Activated effector memory CD4-positive, alpha-beta T cell treated with Interleukin-2 at 50 U/mL for 16 hours (primary cell): Measurements from ENCODE around the gene RAB1B.
"Not testable (repeated sequence)": the region's sequence is repeated elsewhere in the genome, so short reads cannot be mapped to it uniquely, and the experiment has no call there.

Source experiments
- DNase-seq: peaks from one replicate; pipeline ENCODE4 v3.0.0-alpha.2; 2020

Gene RAB1B

DNA sequence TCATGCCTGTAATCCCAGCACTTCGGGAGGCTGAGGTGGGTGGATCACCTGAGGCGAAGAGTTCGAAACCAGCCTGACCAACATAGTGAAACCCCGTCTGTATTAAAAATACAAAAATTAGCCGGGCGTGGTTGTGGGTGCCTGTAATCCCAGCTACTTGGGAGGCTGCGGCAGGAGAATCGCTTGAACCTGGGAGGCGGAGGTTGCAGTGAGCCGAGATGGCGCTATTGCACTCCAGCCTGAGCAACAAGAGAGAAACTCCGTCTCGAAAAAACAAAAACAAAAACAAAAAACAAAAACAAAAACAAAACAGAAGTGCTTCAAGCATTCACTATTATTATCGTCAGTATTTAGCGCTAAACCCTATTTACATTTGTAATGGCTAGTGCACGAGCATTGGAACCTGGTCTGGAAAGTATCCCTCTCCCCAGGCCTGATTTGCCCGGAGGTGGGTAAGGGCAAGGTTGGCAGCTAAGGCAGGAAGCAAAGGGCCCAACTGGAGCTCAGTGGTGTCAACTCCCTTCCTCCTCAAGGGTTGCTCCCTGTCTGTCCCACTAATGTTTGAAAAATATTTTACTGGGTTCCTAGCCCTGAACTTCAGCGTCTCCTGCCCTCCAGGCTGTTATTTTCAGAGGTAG, 42.5 kb downstream of the RAB1B start:
- not testable (repeated sequence) for DNase-seq

DNA sequence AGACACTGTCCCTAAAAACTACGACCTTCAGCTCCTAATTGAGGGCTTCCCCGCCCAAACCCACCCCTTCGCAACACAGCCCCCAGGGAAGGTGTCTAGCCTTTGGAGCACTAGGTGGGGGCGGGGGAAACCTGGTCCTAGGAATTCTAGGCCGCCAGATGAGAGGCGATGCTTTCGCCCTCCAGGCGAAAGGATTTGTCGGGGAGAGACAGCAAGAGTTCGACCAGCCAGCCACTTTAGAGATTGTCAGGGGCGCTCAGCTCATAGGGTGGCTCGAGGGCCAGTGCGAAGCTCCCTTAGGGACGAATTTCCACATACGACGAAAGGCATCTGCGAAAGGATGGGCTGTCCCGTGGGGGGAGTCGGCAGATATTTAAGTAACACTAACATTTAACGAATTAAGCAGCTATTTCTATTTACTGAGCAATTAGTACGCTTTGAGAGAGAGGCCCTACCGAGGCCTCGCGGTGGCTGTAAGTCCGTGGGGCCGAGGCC, 43.1 kb downstream of the RAB1B start:
- no peak for DNase-seq

DNA sequence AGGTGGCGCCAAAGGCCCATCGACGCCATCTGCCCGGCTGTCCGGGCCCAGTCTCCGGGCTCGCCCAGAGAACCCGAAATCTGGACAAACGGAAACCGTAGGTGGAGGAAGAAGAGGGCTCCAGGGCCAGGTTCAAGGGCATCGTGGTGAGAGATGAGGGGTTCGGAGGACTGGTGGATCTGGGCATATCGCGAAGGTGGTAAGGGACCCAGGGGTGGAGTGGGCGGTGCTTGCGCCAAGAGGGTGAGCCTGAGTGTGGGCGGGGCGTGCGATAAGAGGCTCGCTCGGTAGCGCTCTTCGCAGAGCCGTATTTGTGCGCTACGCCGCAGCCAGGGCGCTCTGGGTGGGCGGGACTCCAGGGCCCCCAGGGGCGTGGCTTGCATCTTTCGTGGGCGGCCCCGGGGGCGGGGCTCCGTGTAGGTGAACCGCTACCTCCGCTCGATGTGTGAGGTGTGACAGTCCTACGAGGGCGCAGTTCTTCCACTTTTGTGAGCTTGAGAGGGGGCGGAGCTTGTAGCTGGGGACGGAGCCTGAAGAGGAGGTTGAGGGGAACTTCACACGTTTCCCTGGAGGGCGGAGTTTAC, 43.6 kb downstream of the RAB1B start:
- DNase-seq, result peak; percentile 88

DNA sequence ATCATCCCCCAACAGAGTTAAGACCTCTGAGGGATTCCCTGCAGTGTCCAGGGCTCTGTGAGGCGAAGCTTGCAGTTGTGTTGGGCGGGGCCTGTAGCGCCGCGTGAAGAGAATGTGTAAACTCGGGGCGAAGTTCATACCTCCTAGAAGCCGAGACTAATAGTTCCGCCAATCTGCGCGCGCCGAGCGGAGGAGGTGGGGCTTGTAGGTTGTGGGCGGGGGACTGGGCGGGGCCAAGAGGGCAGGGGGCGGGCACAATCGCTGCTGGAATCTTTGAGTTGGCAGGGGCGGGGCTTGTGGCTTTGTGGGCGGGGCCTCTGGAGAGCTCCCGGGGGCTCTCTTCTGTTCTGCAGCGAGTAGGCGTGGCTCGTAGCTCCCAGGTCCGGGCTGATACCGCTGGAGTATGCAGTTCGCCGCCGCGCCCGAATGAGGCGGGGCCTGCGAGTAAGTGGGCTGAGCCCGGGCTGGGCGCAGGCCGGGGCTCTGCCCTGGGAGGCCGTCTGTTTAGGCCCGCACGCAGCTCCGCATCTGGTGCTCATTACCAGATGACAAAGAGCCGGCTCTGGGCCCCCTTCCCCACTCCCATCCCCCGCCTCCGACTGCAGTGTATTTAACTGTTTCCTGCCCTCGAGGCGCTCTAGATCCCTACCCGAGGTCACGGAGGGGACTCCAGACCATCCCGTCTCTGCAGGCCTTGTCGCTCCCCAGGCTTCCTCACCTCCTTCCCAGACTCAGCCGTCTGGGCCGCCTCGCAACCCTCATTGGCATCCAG, 44.3 kb downstream of the RAB1B start:
- peak; percentile 93 for DNase-seq

DNA sequence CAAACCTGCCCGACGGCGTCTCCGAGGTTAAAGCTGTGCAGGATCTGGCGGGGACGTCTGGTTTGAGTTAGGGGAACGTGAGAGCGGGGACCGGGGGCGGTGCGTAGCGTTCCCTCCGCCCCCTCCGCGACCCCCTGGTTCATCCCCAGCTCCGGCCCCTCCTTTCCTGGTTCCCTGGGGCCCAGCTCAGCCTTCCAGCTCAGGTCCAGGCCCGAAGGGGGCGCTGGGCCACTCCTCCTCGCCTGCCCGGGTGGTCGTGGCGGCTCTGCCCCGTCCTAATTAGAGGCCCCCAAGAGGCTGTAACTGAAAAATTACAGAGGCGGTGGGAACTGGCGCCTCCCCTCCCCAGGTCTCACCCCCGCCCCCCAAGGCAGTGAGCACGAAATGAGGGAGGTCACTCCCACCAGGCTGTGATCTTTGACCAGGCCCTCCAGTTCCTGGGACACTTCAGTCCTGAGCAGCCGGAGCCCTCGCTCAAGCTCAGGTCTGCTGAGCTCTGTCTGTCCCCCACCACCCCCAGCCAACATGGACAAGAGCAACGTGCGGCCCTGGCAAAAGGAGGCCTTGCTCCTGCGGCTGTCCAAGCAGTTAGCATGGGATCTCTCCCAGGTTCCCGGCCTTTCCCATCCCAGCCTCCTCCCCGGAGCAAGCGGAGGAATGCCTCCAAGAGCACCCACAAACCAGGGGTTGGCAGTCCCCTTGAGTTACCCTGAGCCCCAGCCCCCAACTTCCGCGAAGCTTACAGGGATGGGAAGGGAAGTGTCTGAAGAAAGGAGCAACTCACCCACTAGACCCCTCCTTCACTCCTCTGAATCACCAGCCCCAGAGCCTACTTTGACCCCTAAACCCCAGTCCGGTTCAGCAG, 45.1 kb downstream of the RAB1B start:
- DNase-seq, result no peak

DNA sequence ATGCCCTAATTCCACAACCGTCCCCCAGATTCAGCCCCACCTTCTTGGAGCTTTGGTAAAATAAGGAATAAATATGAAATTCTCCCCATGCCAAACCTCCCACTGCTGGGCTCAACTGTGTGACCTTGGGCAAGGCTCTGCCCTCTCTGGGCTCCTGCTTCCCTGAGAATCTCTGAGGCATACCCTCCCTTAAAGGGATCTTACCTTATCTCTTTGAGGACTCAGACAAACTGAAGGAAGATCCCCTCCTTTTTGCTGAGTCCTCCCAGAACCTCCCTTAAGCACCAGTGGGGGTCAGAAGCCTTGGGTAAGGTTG, 45.7 kb downstream of the RAB1B start:
- no peak for DNase-seq

DNA sequence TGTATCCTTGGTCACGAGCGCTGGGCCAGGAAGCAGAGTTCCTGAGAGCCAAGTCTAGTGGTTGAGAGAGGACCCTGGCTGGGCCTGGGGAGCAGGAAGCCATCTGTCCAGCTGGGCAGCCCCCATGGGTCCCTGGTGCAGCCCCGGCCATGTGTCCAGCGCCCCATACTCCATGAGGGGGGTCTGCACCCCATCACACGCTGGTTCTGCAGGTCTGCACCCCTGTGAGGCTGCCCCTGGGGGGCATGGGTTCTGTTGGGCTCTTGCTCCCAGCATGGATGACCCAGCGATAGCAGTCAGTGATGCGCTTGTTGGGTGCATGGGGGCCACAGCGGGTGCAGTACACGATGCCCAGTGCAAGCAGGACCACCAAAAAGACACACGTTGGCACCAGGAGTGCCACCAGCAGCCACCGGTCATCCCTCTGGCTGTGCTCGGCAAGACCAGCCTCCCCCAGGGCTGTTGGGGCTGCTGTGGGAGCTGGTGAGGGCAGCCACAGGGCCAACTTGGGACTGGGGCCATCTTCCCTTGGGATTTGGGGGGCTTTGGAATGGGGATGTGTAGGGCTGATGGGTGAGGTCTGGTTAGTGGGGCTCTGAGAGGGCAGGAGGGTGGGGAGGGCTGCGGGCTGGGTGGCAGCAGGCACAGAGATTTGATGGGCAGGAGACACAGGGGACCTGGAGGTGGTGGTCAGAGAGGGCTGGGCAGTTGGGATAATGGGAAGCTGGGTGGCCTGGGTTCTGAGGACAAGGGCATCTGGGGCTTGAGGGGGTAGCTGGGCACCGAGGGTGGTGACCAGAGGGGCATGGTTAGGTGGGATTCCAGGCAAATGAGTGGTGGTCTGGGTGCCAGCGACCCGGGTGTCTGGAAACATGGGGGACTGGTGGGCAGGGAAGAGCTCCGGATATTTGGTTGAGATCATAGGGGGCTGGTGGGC, 46.4 kb downstream of the RAB1B start:
- no peak for DNase-seq

DNA sequence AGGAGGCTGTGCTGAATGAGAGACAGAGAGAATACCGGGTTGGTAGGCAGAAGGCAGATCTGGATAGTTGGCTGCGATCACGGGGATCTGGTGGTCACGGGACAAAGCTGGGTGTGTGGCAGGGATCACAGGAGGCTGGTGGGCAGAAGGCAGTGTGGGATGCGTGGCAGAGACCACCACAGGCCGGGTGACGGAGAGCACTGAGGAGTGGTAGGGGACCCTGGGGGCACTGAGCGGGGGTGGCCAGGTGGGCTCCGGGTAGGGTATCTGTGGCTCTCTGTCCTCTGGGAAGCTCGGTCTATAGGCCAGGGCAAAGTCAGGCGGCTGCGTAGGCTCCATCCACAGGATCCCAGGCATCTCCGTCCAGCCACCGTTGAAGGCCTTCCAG, 47.1 kb downstream of the RAB1B start:
- no peak for DNase-seq

DNA sequence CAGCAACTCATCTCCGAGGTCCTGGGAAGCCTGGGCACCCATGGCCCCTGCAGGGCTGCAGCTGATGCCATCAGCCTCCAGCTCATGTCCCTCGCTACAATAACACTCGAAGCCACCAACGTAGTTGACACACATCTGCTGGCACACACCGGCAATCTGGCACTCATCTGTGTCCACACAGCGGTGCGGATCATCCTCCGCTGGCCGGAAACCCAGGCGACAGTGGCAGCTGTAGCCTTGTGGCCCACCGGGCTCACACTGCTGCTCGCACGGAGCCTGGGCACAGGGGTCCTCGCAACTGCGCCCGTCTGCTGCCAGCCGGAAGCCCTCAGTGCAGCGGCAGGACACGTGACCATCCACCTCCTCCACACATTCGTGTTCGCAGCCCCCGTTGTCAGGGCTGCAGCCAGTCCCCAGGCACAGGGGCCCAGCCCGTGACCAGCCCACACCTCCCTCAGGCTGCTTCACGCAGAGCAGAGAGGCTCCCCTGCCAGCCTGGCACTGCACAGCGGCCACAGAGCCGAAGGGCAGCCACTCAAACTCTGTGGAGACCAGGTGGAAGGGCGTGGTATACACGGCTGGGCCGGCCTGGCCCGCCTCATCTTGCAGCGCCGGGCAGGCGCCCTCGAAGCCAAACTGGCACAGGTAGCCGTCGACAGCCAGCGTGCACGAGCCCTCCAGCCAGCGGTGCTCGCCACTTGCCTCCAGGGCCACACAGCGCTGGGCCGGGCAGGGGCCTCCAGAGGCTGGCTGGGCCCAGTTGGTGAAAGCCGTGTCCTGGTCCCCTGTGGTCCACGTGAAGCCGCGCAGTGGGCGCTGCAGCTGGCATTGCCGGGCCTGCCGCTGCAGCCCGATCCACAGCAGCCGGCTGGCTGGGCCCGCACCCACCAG, 47.7 kb downstream of the RAB1B start:
- DNase-seq, result no peak

DNA sequence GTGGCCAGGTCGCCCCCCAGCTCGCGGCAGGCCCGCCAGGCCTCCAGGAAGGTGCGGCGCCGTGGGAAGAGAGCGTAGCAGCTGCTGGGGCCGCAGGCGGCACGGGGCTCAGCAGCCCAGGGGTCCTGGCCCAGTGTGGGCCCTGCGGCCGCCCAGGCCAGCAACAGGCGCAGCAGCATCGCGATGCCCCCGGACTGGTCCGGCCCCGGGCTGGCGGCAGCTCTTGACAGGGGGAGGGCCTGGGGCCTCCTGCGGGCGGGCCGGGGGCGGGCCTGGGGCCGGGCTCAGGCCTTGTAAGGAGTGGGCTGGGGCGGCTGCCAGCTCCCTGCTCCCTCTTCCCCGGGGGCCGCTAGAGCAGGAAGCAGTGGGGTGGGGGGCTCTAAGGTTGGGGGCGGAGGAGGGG, 48.4 kb downstream of the RAB1B start, which contains the start of gene CD248:
TSS of gene CD248 (minus strand) at position 196 of the 403 bp plus-strand sequence. CDS start at position 179, 17 bp downstream.
- DNase-seq, result no peak

DNA sequence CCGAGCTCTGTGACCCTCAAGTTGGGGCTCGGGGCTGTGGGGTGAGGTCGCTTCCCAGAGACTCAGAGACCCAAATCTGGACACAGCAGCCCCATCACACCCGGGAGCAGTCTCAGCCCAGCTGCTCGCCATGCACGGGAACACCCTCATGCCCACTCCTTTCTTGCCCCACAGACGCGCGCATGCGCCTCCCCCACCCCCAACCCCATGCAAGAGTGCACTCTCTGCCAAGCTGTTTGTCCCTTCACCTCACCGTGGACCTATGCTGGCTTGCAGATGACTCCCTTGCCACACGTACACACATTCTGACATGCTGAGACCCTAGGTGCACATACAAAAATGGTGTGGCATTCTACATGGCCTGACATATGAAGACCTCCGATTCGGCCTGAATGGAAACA, 48.9 kb downstream of the RAB1B start:
- no peak for DNase-seq

DNA sequence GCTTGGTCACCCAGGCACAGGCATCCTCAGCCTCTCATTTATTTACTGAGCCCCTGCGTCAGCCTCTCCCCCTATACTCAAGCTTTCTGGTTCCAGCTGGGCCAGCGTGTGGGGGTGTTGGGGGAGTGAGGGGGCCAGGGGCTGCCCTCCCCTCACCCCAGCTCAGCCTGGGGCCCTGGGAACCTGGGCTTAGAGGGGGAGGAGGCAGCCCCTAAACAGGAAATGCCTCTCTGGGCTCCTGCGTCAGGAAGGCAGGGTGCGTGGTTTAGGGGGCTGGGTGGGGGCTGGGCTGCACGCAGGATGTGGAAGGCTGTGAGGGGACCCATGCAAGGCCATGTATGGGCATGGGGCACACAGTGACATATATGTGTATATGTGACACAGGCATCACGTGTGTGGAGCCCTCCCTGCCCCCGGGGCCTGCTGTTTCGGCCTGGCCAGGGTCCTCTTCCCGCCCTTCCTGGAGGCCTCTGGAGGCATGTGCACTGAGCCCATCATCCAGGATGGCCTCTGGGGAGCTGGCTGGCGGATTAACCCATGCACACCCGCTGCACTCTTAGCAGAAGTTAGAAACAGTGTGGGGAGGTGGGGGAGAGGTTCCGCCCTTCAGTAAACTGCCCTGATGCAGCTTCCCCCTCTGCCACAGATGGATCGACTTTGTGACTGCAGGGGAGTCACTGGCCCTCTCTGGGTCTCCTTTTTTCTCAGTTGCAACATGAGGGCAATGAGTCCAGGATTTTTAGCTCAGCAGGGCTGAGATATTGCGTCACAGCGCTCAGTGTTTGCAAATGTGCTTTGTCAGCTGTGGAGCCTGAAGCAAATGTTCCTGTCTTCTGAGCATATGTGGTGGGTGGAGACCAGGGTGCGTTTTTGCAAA, 49.5 kb downstream of the RAB1B start:
- DNase-seq, result no peak

DNA sequence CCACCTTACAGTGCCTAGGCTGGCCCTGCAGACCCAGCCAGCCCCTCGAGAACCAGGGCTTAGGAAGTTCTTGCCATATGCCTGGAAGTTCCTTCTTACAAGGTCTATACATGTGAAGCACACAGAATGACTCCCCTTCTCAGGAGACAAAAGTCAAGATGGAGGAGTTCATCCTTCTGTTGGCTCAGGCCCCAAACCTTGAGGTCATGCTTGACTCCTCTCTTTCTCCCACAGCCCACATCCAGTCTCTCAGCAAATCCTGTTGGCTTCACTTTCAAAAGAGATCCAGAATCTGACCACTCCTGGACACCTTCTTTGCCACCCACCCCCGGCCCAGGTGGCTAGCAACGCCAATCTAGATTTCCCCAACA, 50.1 kb downstream of the RAB1B start:
- no peak for DNase-seq

DNA sequence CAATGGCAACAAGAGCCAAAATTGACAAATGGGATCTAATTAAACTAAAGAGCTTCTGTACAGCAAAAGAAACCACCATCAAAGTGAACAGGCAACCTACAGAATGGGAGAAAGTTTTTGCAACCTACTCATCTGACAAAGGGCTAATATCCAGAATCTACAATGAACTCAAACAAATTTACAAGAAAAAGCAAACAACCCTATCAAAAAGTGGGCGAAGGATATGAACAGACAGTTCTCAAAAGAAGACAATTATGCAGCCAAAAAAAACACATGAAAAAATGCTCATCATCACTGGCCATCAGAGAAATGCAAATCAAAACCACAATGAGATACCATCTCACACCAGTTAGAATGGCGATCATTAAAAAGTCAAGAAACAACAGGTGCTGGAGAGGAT, 51.9 kb downstream of the RAB1B start:
- DNase-seq, result not testable (repeated sequence)

DNA sequence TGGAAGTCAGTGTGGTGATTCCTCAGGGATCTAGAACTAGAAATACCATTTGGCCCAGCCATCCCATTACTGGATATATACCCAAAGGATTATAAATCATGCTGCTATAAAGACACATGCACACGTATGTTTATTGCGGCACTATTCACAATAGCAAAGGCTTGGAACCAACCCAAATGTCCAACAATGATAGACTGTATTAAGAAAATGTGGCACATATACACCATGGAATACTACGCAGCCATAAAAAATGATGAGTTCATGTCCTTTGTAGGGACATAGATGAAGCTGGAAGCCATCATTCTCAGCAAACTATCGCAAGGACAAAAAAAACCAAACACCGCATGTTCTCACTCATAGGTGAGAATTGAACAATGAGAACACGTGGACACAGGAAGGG, 52.3 kb downstream of the RAB1B start:
- DNase-seq, result not testable (repeated sequence)

DNA sequence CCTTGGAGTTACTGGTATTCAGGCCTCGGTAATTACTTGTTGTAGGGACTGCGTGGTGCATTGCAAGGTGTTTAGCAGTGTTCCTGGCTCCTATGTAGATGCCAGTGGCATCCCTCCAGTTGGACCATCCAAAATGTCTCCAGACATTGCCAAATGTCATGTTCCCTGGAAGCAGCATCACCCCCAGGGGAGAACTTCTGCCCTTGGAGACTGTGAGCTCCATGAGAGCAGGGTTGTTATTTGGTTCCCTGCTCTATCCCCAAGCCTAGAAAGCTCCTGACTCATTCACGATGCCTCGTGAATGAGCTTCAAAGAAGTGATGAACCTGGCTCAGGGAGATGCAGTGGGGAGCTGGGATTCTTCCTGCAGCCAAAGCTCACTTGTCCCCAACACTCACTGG, 53.2 kb downstream of the RAB1B start:
- no peak for DNase-seq

DNA sequence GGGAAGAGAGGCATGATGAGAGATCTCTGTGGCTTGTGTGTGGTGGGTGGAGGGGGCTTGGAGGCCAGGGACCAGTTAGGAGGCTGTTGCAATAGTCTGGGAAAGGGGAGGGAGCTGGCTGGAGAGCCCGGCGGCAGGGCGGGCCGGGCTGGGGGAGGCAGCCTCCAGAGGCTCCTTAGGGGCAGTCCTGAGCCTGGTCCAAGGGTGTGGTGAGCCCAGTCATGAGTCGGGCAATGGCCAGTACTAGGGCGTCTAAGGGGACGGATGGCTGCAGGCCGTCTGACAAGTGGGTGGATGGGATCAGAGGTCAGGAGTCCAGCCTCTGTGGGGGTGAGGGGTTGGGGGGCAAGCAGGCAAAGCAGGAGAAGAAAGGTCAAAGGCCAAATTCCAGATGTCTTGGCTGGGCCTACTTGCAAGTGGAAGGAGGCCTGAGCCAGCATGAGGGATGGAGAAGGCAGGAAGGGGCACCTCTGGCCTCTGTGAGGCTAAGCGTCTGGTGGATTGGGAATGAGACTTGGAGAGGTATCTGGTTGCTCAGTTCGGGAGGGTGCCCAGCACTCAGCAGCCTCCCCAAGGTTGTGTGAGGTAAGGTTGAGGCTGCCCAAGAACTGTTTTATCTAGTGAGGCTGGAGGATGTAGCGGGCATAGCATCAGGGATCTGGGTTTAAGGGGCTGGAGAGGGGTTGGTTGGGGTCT, 54.4 kb downstream of the RAB1B start:
- DNase-seq, result no peak

DNA sequence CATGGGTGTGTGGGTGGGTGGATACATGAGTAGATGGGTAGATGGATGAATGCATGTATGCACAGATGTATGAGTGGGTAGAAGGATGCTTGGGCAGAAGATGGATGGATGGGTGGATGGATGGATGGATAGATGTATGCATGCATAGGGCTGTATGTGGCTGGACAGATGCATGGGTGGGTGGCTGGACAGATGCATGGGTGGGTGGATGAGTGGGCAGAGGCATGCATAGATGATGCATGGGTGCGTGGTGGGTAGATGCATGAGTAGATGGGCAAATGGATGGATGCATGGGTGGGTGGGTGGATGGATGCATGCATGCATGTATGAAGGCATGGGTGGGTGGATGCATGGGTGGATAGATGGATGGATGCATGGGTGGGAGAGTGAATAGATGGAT, 55.2 kb downstream of the RAB1B start:
- no peak for DNase-seq

DNA sequence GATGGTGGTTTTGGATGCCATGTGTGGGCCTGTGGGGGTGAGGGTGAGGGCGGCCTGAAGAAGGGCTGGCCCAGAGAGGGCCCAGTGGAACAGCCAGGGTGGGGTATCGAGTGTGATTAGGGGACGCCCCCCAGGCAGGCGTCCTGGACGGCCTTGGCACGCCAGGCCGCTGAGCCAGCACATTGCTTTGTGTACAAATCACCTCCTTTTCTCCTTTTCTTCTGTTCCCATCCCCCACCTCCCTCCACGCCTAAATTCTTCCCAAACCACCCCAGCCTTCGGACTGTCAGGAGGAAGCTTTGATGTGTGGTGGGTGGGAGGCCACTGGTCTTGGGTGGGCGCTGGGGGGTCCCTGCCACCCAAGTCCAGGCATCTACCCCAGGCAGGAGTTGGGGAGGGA, 56.2 kb downstream of the RAB1B start:
- no peak for DNase-seq
